ENCODE results near the gene FN1. TPM values are rescaled to one million over a fixed set of nuclear protein-coding genes. Genes with fewer than 3 reads are reported as not detected.

Gene FN1
- total RNA-seq, 6 donors from 2014 or later = 310 to 1,686 (median 1,133) TPM

DNA sequence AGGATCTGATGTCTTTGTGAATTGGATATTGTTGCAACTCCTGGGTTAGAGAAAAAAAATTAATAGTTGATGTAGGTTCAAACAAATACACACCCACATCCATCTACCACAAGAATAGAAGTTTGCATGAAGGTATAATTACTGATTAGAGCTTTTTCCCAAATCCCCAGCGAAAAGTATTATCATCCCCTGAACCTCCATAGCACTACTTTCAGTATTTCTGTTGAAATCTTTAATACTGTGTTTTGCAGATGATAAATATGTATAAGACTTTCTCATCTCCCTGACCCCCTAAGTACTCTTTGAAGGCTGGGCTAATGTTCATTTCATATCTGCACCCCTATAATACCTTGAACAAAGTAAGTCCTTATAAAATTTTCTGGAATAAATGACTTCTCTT lies 6.4 kb downstream of the FN1 start:
- no peak for TF ChIP-seq CTCF (IDR thresholded peaks at IDR 0.05)
- TF ChIP-seq POLR2A (IDR thresholded peaks at IDR 0.05) = no peak
- no peak for DNase-seq
- H3K27me3 ChIP-seq = no peaks in the 10 kb centered on the region
- ATAC-seq (ENCODE audit: low FRiP score in 2 of 2) = no peak
- no peak overlapping the region for H3K27ac ChIP-seq
- no peaks in the 10 kb centered on the region for H3K9me3 ChIP-seq
- peaks cover 0 to 10% (median 3%) of the 10 kb centered on the region in 4 donors for H3K4me1 ChIP-seq
- WGBS, 2 donors = 93 to 94% methylated on average over 1 of the region's 1 CpG
- H3K4me3 ChIP-seq = no peak overlapping the region
- H3K36me3 ChIP-seq = peaks cover 0 to 12% (median 0%) of the 10 kb centered on the region in 4 donors

DNA sequence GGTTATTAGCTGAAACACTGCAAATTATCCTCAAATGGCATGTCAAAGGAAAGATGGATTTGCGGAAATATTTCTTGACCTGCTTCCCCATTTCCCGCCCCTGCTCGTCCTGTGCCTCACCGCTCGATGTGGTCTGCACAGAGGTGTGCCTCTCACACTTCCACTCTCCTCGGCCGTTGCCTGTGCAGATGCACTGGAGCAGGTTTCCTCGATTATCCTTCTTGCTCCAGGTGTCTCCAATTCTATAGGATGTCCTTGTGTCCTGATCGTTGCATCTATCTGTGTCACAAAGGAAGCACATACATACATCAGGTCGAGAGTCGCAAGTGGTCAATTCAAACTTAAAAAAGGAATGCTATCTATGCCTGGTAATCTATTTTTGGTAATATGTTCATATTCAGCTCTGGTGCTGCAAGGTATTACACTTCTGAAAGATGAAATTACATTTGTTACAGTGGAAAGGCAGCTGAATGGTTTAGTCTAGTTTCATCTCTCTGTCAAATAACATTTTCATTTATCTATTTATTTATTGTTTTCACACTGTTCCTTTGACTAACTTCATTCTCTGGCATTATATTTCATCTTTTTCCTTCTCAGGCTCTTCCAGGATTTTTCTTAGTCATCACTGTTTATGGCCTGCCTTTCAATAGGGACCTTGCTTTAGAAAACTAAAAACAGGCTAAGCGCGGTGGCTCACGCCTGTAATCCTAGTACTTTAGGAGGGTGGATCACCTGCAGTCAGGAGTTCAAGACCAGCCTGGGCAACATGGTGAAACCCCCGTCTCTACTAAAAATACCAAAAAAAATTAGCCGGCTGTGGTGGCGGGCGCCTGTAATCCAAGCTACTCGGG lies 7.6 kb downstream of the FN1 start:
- 88 to 91% methylated on average over 19 of the region's 19 CpGs for WGBS, 2 donors
- H3K36me3 ChIP-seq = peaks cover 0 to 22% (median 4%) of the 10 kb centered on the region in 4 donors
- no peak overlapping the region for H3K27ac ChIP-seq

DNA sequence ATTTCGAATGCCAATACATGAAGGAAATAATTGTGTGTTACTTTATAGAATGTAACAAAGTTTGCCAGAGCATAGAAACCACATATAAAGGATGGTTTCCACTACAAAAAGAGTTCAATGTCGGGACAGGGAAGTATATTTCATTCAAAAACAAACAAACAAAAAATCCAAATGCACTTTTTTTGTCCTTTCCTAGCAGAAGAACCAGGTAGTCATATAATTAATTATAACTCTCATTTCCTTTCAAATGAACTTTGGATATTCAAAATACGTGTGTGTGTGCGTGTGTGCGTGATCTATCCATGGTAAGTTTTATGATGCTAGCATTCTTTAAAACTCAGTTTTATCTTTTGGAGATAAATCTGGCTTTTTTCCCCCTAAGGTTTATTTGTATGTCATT lies 8.3 kb downstream of the FN1 start:
- no peak for DNase-seq
- WGBS, 2 donors = 87 to 90% methylated on average over 5 of the region's 5 CpGs
- Histone ChIP-seq H3K27me3 (no peaks in the 10 kb centered on the region), H3K4me1 (peaks cover 0 to 10% (median 3%) of the 10 kb centered on the region in 4 donors), H3K27ac (no peak overlapping the region), H3K36me3 (peaks cover 0 to 24% (median 5%) of the 10 kb centered on the region in 4 donors), H3K4me3 (no peak overlapping the region), H3K9me3 (no peaks in the 10 kb centered on the region)
- no peak for ATAC-seq (ENCODE audit: low FRiP score in 2 of 2)
- TF ChIP-seq POLR2A (IDR thresholded peaks at IDR 0.05) (no peak), POLR2AphosphoS5 (IDR thresholded peaks at IDR 0.05) (no peak), EP300 (IDR thresholded peaks at IDR 0.05) (no peak), CTCF (IDR thresholded peaks at IDR 0.05) (no peak)

More for the DNA sequence above, 7.6 kb downstream of the FN1 start:
- Histone ChIP-seq H3K9me3 (no peaks in the 10 kb centered on the region), H3K4me3 (no peak overlapping the region), H3K27me3 (no peaks in the 10 kb centered on the region), H3K4me1 (peaks cover 0 to 10% (median 3%) of the 10 kb centered on the region in 4 donors)
- no peak for ATAC-seq (ENCODE audit: low FRiP score in 2 of 2)
- DNase-seq = peak in 1 of 2 donors; percentile 37
- TF ChIP-seq POLR2A (IDR thresholded peaks at IDR 0.05) (no peak), EP300 (IDR thresholded peaks at IDR 0.05) (no peak), CTCF (IDR thresholded peaks at IDR 0.05) (no peak), POLR2AphosphoS5 (IDR thresholded peaks at IDR 0.05) (no peak)

DNA sequence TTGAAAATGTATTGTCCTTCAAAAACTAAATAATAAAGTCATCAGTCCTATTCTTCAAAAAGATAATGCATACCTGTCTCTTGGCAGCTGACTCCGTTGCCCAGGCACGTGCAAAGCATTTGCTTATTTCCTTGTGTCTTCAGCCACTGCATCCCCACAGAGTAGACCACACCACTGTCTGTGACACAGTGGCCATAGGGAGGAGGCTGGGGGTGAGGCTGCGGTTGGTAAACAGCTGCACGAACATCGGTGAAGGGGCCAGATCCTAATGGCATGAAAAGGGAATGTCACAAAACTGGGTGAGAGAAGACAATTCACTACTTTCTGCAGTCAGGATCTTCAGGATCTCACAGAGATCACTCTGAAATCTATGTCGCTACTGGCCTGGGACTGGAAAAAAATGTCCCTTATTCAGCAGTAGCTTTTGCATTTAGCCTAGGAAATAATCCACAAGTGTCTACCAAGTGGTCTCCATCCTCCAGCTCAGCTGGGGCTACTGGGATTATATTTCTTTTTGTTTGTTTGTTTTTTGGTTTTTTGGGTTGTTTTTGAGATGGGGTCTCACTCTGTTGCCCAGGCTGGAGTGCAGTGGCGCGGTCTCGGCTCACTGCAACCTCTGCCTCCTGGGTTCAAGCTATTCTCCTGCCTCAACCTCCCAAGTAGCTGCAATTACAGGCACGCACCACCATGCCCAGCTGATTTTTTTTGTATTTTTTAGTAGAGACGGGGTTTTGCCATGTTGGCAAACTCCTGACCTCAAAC lies 10.7 kb downstream of the FN1 start:
- H3K4me1 ChIP-seq = peaks cover 0 to 4% (median under 1%) of the 10 kb centered on the region in 4 donors
- H3K4me3 ChIP-seq = no peak overlapping the region
- H3K27me3 ChIP-seq = no peaks in the 10 kb centered on the region
- no peak overlapping the region for H3K27ac ChIP-seq
- DNase-seq = no peak
- no peaks in the 10 kb centered on the region for H3K9me3 ChIP-seq
- TF ChIP-seq EP300 (IDR thresholded peaks at IDR 0.05) (no peak), POLR2A (IDR thresholded peaks at IDR 0.05) (no peak), POLR2AphosphoS5 (IDR thresholded peaks at IDR 0.05) (no peak), CTCF (IDR thresholded peaks at IDR 0.05) (no peak)
- WGBS, 2 donors = 76 to 84% methylated on average over 11 of the region's 11 CpGs
- H3K36me3 ChIP-seq = peaks cover 0 to 36% (median 5%) of the 10 kb centered on the region in 4 donors
- ATAC-seq (ENCODE audit: low FRiP score in 2 of 2) = peak in 1 of 2 donors; percentile 14
